Dedifferentiated amniotic fluid mesenchymal stem cell (primary cell): ENCODE results near the gene TM4SF1.
A peak's percentile ranks its signal among the peaks of the same experiment; 100 is the strongest.
"Not testable (repeated sequence)": the region's sequence is repeated elsewhere in the genome, so short reads cannot be mapped to it uniquely, and the experiment has no call there.

ENCODE experiments used
- DNase-seq: peaks from one replicate; pipeline ENCODE4 v3.0.0-alpha.2; 2016; ENCODE audit errors: extremely low spot score

The TM4SF1 gene

DNA sequence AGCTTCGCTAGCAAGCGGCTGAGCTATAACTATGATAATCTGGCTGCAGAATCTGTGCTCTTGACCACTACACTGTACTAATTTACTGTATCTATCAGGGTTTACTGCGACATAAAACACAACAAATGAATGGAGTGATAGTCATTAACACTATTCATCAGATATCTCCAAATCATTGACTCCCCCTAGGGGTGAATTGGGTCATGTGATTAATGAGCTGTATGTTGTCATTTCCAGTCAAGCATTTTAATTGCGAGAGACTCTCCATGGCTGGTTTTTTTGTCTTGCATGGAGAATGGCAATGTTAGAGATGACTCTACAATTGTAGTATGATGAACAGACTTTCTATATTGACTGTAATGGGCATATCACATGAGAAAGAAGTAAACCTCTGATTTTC is 33.5 kb downstream of the TM4SF1 start:
- no peak for DNase-seq

DNA sequence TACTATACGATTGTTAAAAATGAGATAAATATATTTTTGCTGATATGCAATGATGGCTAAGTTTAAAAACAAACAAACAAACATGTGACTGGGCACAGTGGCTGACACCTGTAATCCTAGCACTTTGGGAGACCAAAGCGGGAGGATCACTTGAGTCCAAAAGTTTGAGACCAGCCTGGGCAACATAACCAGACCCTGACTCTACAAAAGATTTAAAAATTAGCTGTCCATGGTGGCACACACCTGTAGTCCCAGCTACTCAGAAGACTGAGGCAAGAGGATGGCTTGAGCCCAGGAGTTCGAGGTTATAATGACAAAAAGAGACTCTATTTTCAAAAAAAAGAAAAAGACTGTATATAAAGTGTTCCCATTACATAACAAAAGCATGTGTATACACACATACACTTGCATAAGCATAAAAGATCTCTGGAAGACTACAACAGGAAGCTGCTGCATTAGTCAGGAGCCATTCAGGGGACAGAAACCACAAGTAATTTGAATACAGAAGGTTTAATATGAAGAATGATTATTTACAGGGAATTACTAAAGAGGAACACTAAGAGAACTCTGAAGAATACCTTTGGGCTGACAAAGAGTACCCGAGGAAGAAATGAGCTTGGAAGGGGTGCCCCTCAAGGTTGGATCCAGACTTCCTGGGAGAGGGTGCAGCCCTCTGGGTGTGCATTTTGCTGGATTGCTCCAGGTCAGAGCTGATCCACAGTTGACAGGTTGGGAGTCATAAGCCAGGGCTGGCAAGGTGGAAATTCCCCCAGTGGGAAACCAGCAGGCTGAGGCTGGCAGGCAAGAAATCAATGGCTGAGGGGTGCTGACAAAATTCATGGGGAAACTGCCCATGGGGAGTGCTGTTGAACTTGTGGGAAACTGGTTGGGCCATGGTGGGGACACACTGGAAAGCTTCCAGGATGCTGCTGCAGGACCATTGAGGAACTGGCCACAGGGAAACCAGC is 34.8 kb downstream of the TM4SF1 start:
- no peak for DNase-seq

DNA sequence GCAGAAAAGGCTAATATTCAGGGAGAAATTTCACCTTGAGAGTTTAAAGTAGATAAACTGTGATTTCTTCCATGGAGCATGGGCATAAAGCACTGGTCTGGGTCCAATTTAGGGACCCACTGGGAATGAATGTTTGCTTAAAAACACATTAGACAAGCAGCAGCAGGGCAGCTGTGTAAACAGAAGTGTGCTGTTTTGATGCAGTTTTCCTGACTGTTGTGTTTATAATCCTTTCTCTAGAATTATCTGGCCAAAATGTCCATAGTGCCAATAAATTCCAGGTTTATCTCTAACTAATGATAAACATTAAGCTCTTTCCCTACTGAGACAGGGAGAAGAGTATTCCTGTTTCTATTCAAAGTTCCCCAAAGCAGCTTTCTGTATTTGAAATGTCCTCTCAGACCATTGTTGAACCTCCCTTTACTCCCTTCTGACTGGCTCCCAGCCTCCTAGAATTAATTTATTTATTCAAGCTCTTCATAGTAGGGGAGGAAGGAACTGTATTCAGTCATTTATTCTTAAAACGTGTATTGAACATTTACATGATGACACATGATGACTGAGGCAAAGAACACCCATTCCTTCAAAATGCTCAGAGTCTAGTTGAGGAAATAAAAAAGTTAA is 37.0 kb downstream of the TM4SF1 start:
- DNase-seq, result no peak

DNA sequence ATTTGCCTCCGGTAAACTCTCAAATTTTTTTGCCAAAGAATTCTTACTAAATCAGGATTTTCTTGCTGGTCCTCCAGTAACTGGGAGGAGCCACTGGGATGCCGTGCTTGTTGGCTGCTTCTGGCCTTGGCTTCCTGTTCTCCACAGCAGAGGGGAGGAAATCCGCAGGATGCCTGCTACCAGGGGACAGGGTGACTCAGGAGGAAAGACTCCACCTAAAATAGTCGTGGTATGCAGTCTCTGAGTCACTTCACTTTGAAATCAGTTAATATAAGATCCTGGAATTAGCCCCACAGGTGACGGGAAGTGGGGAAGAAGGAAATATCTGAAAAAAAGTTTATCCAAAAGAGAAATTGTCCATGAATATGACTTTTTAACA is 37.5 kb downstream of the TM4SF1 start:
- peak; percentile 87 for DNase-seq

DNA sequence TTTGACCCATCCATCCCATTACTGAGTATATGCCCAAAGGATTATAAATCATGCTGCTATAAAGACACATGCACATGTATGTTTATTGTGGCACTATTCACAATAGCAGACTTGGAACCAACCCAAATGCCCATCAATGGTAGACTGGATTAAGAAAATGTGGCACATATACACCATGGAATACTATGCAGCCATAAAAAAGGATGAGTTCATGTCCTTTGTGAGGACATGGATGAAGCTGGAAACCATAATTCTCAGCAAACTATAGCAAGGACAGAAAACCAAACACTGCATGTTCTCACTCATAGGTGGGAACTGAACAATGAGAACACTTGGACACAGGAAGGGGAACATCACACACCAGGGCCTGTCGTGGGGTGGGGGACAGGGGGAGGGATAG is 40.0 kb downstream of the TM4SF1 start:
- not testable (repeated sequence) for DNase-seq

DNA sequence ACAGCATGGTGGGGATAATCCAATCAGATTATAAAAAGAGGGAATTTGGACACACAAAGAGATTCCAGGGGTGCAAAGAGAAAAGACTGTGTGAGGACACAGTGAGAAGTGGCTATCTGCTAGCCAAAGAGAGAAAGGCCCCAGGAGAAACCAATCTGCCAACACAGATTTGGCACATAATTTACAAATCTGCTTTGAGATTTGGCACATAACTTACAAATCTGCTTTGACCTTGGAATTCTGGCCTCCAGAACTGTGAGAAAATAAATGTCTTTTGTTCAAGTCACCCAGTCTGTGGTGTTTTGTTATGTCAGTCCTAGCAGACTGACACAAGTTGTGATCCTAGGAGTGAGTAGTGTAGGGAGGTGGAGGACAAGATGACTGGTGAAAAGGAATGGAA is 40.5 kb downstream of the TM4SF1 start:
- DNase-seq, result no peak

DNA sequence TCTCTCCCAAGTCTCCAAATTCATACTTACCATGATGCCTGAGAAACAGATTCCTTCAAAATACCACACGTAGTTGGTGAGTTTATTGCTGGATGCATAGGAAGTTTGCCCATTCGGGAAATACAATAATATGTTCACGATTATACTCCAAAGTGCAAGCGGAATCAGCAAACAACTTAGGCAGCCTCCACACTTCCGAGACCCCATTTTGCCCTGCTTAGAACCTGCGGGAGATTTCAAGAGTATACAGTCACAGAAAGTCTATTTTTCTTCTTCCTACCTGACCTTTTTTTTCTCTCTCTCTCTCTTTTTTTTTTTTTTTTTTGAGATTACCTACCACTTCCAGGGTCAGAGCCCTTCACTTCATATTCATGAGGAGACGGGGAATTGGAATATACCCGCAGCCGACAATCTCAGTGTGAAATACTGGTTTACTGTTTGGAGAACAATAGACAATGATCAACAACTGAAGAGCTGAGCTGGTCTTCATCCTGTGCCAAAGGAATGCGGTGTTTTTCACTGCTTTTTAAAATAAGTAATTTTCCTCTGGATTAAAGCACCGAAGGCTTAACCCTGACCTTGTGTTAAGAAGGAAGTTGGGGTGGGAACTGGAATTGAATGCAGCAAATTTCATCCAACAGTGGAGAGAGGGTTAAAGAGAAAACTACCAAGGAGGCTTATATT is 44.1 kb downstream of the TM4SF1 start, which contains the start of gene TM4SF18:
Gene TM4SF18, minus strand, starts transcription at position 461 of the 684 bp plus-strand sequence. Its CDS starts 254 bp downstream, at position 207.
- no peak for DNase-seq

DNA sequence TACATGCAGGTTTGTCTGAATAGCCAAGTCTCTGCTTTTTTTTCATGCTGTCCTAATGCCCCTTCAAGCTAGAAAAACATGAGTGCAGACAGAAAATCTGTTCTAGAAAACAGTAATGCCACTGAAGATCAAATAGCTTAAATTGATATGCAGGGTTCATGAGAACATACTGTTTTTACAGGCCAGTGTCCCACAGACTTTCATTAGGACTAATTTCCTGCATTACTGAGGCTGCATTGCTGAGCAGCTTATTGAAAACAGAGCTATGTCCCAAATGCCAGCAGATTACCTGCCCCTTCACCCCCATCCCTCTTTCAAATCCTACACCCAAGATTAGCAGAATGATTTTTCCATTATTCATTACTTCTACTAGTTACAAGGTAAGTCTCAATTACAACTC is 44.7 kb downstream of the TM4SF1 start:
- no peak for DNase-seq

DNA sequence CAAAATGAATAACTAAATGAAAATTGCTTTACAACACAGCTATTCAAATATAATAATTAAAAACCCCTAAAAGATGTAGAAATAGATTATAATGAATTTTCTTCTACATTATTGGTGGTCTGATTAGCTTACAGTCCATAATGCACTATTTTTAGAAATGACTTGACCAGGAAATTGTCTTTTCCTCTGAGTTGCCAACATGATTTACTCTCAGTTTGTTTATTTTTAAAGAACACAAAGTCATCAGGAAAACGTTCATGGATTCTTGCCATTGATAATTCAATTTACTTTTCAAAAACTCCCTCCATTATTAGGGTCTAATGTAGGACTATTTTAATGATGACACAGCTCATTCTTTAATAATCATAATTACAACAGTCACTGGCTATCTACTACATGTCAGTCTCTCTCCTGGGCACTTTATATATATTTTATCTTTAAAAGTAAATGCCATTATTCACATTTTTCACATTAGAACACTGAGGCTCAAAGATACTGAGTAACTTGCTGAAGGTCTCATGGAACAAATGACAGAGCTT is 45.2 kb downstream of the TM4SF1 start:
- no peak for DNase-seq

DNA sequence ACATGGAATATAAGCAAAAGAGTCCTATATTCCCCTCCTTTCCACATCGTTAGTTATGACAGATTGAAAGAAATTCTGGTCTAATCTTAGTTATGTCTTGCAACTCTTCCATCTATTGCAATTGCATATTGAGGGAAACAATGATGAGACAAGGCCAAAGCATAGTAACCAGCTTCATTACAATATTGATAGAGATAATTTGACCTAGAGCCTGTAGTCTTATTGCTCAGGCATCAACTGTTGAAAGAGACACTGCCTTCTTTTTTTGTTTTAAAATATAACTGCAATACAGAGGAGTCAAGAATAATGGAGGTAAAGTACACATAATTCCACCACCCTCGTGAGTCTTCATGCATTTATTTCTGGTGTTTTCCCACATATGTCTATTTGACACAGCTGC is 46.1 kb downstream of the TM4SF1 start:
- DNase-seq, result no peak

DNA sequence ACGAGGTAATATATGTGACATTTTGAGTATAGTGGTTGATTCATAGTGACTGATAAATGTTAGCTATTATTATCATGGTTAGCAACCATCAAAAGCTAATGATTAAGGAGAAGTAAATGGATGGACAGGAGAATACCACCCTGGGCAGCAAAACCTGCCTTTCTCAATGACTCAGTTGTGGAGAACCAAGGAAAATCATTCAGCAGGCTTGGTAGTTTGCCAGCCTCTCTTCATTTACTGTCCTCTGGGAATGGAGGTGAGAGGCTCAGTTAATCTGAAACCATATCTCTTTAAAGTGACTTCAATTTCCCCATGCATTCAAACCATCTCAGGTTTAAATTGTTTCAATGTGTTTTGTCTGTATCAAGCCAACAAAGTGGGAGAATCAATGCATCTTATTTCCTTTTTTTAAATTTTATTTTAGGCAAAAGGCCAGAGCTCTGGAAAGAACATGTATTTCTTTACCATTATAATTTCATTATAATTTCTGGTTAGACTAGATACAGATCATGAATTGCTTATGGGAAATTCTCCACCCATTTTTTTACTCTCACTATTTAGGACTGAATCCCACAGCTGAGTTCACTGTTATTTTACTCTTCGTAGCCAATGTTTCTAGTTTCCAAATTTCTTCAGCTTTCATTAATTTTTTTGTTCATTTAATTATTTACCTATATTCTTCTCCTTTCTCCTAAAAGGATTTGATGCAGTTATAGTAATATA is 46.7 kb downstream of the TM4SF1 start:
- no peak for DNase-seq

DNA sequence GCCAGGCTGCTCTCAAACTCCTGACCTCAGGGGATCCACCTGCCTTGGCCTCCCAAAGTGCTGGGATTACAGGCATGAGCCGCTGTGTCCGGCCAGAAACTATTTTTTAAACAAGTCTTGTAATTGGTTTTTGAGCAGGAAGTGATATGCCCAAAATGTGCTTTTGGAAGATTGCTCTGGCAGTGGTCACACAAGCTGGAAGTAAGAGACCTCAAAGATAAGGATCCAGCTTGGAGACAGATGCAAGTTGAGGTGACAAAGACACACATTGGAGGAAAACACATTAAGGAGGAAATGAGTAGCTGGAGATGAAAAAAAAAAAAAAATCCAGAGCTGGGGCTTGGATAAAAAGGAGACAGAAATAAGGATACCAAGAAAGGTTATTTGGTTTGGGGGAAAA is 50.3 kb downstream of the TM4SF1 start:
- no peak for DNase-seq

DNA sequence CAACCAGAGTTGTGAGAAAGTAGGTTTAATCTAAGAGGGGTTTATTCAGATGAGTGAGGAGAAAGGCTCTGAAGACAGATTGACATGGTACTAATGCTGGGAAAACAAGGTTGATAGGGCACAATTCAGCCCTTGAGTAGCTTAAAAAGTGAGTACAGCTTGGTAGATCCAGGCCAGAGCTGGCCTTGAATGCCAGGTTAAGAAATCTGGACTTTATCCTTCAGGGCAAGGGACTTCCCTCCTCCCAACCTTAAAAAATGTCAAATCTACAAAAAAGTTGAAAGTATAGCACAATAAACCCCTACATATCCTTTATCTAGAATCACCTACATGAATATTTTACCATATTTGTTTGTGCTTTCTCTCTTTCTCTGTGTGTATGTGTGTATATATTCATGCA is 51.9 kb downstream of the TM4SF1 start:
- DNase-seq, result no peak

DNA sequence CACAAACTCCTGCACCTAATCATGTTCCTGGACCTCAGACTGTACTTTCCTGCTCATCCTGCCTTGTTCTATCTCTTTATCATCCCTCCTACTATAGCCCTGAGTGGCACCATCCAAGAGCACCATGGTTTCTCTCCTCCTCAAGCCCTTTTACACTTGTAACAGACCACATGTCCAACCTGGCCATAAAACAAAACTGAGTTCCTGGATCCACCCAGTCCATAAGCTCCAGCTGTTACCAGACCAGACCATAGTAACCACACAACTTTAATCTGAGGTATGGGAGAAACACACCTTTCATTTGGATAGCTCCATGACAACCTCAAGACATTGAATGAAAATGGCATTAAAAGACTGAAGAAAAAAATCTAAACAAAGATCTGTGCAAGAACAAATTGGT is 53.1 kb downstream of the TM4SF1 start:
- DNase-seq, result no peak

DNA sequence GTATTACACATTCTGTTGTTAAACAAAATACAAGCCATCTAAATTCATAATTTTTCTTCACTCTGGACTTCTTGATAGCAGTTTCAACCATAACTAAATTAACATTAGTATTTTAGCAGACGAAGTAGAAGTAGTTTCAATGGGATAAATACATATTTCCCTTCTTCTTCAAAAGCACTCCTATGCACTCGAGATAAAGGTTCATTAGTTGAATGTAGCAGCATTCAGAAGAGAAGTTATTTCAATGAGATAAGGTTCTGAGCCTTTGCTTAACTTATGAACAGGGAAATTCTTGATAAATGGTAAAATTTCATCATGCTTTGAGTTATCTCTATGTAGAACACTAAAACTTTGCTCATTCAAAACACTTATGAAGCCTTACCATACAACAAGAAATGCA is 55.8 kb downstream of the TM4SF1 start:
- DNase-seq, result no peak

DNA sequence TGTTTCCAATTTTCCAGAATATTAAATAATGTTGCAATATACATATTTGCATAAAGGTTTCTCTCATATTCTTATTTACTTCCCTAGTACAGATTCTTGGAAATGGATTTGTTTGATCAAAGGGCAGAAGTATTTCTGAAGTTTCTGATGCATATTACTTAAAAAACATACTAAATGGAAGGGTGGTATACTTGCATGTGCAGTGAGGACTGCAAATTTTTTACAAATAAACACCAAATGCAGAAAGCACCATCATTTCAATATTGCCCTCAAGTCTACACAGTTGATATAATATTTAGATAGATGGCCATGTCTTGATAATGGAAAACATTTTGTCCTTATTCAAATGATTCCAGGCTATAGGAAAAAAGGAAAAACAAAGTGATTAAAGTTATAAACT is 56.3 kb downstream of the TM4SF1 start:
- DNase-seq, result no peak

DNA sequence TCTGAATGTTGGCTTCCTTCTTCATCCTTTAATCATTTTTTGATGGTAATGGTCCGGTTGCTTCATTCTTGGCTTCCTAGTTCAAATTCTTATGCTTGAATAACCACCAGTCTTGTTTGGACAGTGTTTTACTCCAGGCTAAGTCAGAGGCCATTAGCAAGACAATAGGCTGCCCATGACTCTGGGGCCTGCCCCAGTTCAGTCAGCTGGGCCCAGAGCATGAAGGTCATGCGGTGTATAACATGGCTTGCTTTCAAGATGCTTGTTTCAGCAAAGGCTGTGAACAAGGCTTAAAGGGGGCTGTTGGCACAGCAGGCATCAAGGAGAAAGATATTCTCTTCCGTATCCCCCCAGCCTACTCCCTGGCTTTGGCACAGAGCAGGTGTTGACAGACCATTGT is 57.7 kb downstream of the TM4SF1 start:
- no peak for DNase-seq
